Activated CD8-positive, alpha-beta memory T cell treated with anti-CD3 and anti-CD28 coated beads, Interleukin-2, amount 50 U/mL, for 48 hours (primary cell): Measurements from ENCODE around the gene CA5A.

Experiments
- DNase-seq: peaks from one replicate; pipeline ENCODE4 v3.0.0-alpha.2; 2020

Gene CA5A

DNA sequence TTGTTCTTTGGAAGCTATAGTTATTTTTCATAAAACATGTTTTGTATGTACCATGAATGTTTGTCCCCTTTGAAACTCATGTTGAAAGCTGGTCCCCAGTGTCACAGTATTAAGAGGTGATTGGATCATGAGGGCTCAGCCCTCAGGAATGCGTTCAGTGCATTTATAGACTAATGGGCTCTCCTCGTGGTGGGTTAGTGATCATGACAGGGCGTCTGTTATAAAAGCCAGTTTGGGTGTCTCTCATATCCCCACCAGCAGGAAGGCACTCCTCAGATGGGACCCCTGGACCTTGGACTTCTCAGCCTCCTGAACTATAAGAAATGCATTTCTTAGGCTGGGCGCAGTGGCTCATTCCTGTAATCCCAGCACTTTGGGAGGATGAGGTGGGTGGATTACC is 25.3 kb upstream of the CA5A start:
- DNase-seq, result no peak

DNA sequence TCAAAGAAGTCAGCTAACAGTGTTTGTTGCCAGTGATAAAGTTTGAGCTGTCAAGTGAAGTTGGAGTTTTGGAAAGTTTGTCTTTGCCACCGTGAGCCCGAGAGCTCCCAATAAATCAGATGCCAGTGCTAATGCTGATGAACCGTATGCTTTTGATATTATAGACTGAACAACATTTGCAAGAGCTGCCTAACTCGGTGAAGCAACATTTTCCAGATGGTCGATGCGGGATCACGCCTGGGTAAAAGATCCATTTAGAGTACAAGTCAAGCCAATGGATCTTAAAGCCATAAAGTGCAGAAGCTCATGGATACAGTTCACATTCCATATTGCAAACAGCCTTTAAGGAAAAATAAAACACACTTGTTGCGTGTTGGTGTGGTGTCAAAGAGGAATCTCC is 24.5 kb upstream of the CA5A start:
- DNase-seq, result no peak

DNA sequence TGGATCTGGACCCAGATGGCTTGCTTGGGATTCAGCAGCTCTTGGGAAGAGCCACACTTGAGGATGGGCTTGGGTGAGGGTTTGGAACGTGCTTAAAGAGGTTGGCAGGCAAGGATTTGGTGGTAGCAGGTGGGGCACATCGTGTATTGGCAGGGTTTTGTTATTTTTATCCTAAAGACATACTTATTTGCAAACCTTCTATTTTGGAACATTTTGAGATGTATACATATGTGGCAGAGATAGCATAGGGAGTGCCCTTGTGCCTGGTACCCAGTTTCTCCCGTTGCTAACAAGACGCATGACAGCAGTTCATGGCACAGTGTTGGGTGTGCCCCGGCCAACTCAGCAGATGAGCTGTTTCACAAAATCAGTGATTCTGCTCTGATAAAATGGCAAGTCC is 24.0 kb upstream of the CA5A start:
- DNase-seq, result no peak

DNA sequence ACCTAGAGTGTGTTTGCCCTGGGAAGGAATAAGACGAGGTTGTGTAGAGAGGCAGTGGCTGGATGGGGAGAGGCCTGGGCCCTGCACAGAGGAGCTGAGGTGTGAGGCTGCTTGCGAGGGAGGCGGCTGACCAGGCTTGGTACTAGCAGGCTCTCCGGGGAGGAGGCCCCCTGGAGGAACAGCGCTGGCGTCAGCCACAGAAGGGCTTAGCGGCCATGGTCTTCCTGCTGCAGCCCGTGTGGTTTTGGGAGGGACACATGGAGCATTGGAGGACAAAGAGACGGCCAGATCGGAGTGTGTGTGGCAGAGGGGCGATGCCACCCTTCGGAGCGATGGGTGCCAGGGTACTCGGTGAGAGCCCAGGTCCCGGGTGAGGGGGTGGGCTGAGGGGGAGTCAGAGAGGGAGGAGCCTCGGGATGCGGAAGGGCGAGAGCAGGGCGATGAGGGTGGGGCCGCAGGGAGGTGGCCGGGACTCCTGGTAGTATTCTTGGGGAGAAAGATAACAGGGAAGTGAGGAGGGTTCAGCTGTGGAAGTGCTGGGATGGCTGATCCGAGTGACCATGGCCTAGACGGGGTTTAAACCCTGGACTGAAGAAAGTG is 23.2 kb upstream of the CA5A start:
- no peak for DNase-seq

DNA sequence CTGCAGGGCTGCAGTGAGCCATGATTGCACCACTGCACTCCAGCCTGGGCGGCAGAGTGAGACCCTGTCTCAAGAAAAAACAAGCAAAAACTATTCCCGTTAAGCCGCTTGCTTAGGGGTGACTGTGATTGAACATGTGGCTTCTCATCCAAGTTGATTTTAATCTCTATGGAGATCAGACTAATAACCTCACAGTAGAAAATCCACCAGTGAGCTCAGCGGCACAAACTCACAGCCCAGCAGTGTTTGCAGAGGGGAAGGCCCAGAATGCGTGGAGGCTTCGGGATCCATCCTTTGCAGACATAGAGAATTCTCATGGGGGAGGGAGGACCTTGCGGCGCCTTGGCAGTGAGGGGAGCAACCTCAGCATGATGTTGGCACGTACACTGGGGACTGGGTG is 22.3 kb upstream of the CA5A start:
- no peak for DNase-seq

DNA sequence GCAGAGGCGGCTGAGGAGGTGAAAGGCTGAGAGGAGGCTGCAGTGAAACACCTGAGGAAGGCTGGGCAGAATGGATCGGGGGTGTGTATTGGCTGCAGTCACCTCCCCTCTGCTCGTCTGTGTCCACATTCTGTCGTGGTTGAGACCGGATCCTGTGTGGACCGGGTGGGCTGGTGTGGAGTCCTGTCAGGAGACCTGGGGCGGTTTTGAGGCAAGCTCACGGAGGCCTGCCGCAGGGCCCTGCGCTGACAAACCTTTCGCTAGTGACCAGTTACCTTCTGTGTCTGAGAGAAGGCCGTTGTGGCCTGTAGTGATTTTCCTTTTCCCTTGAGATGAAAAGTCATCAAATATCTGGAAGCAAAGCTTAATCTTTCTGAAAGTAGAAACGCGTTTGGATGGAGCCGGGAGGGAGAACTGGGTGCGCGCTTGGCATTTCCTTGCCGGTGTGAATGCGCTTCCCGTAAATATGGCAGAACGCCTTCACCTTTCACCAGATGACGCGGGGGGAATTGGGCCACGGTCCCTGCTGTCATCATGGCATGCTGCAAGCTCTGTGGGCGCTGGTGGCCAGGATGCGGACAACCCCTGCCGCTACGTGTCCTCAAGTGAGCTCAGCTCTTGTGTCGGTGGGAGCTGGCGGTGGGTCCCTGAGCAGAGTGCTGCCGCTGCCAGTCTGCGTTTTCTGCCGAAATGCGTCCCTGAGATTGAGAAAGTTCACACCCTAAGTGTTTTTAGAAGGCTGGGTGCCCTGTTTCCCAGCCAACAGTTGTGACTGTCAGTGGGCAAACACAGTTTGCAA is 21.2 kb upstream of the CA5A start:
- DNase-seq, result no peak

DNA sequence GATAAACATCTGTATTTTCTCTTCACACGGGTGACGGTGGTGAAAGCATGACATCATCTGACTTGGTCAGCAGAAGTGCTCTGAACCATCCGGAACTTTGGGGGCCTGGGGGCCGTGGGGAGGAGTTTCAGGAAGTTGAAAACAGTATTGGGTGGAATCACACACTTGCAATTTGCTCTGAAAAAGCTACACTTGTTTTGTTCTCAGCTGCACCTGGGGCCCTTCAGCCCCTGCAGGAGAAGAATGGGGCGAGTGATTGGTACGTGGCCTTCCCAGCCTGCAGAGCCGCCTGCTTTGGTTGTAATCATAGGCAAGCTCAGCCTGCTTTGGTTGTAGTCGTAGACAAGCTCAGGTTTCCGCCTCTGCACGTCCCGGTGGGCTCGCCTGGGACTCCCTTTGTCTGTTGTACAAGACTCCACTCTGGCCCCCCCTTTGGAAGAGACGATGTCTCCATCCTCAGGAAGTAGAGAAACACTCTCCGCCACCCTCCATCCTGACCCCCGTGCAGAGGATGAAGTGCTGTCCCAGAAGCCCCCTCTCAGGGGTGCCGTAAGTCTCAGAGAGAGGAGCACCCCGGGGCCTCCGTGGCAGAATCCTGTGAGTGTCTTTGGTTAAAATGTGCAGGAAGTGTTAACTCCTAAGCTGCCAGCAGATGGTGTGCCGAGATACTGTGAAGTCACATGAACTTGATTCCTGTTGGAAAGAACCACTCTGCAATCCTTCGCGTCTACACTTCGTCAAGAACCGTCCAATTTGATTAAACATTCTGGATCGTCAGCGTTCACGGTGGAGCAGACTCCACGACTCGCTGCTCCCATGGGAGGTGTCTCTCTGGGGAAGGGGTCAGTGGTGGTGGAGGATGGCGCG is 20.3 kb upstream of the CA5A start:
- peak; percentile 86 for DNase-seq

DNA sequence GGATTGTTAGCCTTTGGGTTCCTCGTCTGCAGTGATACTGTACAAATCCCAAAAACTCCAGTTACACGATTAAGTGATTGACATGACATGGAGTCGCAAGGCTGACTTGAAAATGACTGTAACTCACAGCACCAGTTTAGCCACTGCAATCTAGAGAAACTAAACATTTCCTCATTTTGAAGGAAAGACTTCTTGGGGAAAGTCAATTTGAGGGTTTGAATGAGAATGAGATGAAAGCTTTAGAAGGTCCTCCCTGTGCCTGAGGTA is 19.7 kb upstream of the CA5A start:
- no peak for DNase-seq

DNA sequence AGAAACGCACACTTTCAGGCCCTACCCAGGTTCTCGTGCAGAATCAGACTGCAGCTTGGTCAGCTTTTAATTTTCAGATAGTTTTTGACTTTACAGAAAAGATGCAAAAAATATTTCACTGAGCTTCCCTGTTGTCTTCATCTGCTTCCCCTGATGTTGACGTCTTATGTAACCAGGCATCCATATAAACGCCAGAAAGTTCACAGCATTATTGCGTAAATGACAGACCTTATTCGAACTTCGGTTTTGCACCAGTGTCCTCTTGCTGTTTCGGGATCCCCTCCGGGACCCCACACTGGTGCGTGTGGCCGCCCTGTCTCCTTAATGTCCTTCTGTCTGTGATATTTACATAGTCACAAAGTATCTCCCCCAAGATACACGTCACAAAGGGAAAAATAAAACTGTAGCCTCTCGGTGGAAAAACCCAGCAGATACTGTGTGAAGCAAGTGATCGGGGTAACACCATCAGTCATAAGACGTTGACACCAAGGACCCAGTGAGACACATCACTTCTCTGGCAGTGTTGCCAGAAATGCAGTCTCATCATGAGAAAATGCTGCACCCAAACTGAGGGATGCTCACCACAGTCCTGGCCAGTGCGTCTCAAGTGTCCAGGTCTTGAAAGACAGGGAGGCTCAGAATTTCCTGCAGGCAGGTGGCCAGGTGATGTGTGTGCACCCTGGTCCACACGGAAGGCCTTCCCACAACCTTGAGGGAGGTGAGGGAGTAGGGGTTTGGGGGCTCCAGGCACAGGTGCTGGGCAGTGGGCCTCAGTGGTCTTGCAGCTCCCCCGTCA is 19.2 kb upstream of the CA5A start:
- DNase-seq, result no peak

DNA sequence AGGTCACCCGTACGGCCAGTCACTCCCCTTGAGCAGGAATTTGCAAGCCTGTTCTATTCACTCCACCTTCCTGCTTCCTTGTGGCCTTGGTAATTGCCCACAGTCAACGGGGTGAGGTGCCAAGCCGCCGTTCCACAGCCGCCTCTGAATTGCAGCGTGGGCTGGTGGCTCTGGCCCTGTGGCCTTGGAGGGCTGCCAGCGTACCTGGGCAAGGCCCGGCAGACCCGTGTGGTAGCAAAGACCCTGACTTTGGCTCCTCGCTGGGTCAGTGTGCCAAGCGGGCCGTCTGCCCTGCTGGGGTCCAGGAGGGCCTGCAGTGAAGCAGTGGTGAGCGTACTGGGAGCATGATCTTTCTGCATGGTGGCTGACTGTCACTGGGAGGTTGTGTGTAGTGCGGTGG is 18.5 kb upstream of the CA5A start:
- DNase-seq, result no peak

DNA sequence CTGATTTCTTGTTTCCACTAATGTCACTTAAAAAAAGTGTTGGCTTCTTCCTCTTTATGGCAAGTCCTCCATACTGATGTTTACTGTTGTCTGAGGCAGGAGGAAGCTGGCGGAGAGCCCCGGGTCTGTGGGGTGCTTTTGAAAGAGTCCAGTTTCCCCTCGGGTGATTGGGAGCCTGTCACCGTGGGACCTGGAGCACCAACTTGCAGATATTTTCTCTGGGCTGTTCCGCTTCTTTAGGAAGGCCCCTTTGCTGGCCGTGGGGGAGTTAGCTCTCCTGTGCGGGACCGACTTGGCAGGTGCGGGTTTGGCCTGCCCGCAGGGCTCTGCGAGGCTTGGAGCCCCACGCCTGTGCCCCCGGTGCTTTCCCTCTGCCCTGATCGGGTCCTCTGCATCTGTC is 18.0 kb upstream of the CA5A start:
- DNase-seq, result no peak

DNA sequence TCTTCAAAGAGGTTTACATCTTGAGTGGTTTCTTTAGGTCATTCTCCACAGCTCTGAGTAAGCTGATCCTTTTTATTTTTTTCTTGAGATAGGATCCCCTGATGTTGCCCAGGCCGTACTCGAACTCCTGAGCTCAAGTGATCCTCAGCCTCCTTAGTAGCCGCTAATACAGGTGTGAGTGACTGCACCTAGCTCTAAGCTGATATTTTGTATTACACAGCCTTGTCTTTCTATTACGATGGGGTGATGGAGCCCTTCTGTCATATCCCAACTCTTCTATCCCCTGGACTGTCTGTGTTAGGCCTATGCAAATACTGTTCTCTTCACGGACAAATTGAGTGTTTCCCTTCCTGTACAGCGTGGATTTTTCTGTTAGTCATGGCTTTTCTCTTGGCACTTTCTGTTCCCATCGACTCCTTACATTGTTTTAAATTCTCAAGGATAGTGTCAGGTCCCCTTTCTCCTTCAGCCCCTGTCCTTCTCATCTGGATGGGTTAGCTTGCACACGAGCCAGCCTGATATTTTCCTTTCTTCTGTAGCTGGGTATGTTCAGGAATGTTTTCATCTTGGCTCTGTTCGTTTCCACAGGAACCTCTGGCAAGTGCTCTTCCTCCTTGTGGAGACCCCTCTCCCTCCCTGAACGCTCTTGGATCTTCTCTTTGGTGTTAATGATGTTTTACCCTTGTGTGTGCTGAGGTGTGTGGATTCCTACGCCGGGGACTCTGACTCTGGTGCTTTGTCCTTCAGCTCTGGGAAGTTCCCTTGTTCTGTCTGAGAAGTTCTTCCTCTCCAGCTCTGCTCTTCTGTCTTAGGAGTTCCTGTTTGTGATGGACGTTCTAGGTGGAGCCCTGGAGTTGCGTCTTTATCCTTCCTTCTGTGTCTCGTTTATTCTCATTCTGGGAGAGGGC is 17.2 kb upstream of the CA5A start:
- no peak for DNase-seq

DNA sequence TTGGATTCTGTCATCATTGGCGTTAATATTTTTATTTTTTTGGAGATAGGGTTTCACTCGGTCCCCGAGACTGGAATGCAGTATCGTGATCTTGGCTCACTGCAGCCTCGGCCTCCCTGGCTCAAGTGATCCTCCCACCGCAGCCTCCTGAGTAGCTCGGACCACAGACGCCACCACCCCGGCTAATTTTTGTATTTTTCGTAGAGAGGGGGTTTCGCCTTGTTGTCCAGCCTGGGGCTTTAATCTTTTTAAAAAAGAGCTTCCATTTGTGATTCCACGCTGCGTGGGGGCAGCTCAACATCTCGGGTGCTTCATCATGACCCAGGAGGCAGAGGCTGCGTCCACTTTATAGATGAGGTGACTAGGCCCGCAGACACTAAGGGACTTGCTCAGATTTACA is 16.4 kb upstream of the CA5A start:
- DNase-seq, result no peak

DNA sequence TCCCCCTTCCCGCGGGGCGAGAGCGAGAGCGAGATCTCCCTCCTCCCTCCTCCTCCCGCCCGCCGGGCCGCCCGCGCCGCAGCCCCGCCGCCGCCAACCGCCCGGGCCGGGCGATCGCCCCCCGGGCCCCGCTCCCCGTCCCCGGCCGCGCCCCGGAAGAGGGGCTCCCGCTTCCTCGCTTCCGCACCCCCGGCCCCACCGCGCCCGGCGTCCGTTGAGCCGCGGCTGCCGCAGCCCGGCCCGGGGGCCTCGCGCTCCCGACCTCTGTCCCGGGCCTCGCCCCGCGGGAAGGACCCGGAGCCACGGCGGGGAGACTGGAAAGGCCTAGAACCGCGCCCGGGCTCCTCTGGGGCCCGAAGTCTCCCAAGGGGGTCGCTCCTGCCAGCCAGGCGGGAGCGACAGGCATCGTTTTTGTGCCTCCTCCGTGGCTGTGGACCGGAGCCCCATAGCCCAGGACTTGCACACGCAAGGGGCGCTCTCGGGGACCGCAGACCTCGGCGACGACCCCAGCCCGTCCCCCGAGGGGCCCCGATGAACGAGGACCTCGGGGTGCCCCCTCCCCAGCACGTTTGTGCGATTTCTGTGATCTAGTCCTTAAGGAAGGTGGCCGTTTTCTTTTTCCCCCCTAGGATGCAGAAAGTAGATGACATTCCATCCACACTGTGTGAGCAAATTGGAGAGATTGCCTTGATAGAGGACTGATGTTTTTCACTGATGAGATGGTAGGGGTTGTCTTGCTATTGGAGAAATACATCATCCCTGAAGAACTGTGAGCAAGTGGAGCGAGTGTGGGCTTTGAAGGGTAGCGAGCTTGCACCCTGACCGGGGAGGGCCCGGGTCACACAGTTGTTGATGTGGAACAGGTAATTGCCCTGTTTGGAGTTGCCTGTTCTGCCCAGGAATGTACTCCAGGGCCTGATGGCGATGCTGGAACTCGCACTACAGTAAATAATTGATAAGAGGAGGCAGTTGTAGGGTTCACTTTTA is 15.5 kb upstream of the CA5A start:
- no peak for DNase-seq

DNA sequence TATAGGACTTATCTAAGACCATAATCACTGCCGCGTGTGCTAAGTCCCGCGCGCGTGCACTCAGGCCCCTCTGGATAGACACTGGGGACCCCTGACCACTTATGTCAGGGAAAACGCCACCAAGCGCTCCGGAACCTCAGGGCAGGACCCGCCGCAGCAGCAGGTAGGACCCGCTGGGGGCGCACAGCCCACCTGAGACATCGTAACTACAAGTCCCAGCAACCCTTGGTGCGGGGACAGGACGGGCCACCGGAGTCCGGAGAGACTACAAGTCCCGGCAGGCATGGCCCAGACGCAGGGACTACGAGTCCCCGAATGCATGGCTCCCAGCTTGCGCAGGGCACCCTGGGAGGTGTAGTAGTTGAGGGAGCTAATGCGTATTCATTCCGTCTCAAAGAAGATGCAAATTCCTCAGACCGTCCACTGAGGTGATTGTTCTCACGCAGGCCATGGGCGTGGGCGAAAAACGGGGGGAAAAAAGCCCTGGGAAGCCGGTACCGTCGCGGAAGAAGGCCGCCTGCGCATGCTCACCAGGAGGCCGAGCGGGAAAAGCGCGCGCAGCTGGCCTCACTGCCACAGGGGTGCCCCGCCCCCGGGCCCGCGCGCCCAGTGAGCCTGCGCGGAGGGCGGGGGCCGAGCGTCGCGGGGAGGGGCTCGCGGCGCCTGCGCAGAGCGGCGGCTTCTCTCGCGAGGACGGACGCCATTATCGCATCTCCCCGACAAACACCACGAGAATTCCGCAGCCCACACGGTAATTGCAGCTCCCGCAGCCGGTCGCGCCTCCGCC is 14.6 kb upstream of the CA5A start, which contains the start of gene BANP:
TSS of gene BANP (plus strand) at position 670 of the 787 bp plus-strand sequence. CDS start 23,682 bp downstream, outside the sequence.
- peak; percentile 96 for DNase-seq

DNA sequence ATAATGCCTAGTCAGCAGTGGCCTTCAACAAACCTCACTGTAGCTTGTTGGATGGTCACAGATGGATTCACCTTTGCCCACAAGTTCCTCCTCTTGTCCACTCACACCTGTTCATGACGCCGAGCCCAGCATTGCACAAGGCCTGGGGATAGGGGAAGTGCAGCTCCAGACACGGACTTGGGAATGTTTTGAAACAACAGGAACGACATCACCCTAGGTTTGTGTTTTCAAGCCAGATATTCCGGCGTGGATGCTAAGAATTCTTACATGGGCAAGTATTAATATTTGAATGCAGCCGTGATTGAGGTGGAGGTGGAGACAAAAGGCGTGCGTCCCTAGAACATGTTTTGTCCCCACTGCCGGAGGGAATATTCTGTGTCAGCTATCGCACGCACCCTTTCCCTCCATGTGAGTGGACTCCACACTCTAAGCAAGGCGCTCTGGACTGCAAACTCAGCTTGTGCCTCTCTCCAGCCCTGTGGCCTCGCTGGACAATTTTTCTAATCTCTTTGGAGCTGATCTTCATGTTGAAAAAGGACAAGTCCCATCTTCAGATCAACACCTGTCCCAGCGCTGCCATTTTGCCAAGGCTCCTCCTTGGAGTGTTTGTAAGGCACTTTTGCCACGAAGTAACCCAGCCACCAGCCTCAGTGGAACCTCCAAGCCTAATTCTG is 12.9 kb upstream of the CA5A start:
- DNase-seq, result no peak

DNA sequence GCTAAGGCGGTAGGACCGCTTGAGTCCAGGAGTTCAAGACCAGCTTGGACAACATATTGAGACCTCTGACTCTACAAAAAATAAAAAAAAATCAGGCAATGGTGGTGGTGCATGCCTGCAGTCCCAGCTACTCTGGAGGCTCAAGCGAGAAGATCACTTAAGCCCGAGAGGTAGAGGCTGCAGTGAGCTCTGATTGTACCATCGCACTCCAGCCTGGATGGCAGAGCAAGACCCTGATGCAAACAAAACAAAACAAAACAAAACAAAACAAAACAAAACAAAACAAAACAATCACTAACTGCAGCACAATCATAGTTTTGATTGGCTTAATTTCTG is 12.4 kb upstream of the CA5A start:
- no peak for DNase-seq

DNA sequence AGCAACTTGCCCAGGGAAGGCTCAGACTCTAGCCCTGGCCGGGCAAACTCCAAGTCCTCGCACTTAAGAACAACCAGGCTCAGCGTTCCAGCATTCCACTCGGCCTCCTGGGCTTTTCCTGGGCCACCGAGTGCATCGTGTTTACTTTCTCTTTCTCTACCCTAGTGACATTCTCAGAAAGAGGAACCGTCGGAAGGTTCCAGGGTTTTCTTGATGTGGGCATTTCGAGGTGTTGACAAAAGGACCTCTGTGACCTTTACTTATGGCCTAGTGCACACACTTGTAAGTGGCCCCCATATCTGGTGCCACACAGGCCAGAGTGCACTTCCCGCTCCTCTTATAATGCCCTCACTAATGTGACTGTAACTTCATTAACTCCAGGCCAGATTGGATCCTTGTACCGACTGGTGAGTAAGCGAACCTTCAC is 11.8 kb upstream of the CA5A start:
- no peak for DNase-seq

DNA sequence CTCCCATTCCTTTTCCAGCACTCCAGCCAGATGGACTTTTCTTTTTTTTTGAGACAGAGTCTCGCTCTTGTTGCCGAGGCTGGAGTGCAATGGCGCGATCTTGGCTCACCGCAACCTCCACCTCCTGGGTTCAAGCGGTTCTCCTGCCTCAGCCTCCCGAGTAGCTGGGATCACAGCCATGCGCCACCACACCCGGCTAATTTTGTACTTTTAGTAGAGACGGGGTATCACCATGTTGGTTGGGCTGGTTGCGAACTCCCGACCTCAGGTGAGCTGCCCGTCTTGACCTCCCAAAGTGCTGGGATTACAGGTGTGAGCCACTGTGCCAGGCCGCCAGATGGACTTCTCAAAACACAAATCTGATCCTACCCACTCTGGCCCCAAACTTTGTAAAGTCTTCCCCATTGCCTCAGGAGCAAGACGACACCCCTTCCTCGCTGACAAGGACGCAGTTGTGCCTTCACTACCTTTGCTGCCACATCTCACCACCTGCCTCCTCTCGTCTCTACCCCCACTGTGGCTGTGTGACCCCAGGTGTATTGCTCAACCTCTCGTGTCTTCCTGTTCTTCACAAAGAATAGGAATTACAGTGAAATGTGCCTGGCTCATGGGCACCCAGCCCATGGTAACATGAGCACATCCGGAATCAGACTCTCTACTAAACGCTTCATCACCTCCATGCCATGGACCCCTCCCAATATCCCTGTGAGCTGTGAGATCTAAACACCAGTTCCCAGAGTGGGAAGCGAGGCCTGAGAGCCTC is 11.2 kb upstream of the CA5A start:
- no peak for DNase-seq
